Measurements from ENCODE around the gene ZFR. TPM values are rescaled to one million over a fixed set of nuclear protein-coding genes. Genes with fewer than 3 reads are reported as not detected.

ZFR gene
- total and polyA plus RNA-seq, 4 donors, result 17.5 to 44.5 (median 30.8) TPM

DNA sequence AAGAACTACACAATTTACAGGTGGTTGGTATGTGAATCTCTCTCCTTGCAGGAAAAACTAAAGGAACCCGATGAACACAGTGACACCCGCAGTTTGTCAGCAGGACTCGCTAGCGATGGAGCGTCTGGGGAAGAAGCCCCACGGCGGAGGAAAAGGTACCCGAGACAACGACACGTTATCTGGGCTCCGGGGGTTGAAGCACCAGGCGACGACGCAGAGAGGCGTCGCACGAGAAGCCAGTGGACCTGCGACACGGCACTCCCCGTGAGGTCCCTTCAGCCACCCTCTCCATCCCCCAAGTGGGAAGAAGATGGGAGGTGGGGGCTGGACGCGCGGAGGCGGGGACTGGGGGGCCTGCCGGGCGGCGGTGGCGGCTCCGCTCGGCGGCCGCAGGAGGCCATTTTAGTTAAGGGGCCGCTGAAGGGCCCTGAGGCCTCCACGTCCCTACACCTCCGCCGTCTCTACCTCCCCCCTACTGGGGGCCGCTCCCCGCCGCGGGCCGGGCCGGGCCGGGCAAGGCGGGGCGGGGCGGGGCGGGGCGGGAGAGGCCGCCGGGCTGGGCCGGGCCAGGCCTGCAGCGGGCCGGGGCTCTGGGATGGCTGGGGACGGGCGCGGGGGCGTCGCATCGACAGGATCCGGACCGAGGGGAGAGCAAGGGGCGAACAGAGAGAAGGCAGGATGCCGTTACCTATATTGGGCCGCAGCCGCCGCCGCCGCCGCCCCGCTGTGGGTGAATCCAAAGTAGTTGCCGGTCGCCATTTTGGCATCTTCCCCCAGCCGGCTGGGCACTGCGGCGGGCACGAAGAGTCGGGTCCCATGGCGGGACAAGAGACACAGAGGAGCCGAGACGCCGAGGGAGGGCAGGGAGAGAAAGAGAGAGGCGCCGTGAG lies 754 bp downstream of the ZFR start:
- Histone ChIP-seq H3K36me3 (ENCODE audit: control insufficient read depth in 4 of 4, insufficient read depth in 3 of 4, low read depth in 1 of 4, low read length in 3 of 4) (no peaks in the 10 kb centered on the region), H3K4me1 (ENCODE audit: control insufficient read depth in 4 of 4, insufficient read depth in 4 of 4, low read length in 3 of 4) (peaks cover 5 to 20% (median 15%) of the 10 kb centered on the region in 4 donors), H3K27me3 (ENCODE audit: control insufficient read depth in 4 of 4, insufficient read depth in 4 of 4, low read length in 3 of 4) (no peaks in the 10 kb centered on the region), H3K27ac (ENCODE audit: low read depth in 1 of 2, low read length in 2 of 2) (peak overlapping the region; percentile 87 to 94), H3K4me3 (ENCODE audit: low read depth in 1 of 3, low read length in 3 of 3) (peak overlapping the region; percentile 69 to 99 (median 90)), H3K9ac (ENCODE audit: low read depth in 1 of 2, low read length in 2 of 2) (peak overlapping the region; percentile 40 to 79), H3K9me3 (ENCODE audit: control insufficient read depth in 4 of 4, low read length in 3 of 4) (no peaks in the 10 kb centered on the region)
- DNase-seq (ENCODE audit: low spot score), result peak; percentile 49
- TF ChIP-seq YY1 (IDR thresholded peaks at IDR 0.05) (peak; percentile 79), TAF1 (conservative IDR thresholded peaks at IDR 0.05) (no peak), RAD21 (IDR thresholded peaks at IDR 0.05) (no peak), JUND (IDR thresholded peaks at IDR 0.05) (no peak), HNF4A (conservative IDR thresholded peaks at IDR 0.05) (no peak), RXRA (IDR thresholded peaks at IDR 0.05) (no peak)
- TF ChIP-seq, protein P1, sequence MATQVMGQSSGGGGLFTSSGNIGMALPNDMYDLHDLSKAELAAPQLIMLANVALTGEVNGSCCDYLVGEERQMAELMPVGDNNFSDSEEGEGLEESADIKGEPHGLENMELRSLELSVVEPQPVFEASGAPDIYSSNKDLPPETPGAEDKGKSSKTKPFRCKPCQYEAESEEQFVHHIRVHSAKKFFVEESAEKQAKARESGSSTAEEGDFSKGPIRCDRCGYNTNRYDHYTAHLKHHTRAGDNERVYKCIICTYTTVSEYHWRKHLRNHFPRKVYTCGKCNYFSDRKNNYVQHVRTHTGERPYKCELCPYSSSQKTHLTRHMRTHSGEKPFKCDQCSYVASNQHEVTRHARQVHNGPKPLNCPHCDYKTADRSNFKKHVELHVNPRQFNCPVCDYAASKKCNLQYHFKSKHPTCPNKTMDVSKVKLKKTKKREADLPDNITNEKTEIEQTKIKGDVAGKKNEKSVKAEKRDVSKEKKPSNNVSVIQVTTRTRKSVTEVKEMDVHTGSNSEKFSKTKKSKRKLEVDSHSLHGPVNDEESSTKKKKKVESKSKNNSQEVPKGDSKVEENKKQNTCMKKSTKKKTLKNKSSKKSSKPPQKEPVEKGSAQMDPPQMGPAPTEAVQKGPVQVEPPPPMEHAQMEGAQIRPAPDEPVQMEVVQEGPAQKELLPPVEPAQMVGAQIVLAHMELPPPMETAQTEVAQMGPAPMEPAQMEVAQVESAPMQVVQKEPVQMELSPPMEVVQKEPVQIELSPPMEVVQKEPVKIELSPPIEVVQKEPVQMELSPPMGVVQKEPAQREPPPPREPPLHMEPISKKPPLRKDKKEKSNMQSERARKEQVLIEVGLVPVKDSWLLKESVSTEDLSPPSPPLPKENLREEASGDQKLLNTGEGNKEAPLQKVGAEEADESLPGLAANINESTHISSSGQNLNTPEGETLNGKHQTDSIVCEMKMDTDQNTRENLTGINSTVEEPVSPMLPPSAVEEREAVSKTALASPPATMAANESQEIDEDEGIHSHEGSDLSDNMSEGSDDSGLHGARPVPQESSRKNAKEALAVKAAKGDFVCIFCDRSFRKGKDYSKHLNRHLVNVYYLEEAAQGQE (IDR thresholded peaks at IDR 0.05), result no peak
- under 1% methylated on average over 83 of the region's 83 CpGs for WGBS

DNA sequence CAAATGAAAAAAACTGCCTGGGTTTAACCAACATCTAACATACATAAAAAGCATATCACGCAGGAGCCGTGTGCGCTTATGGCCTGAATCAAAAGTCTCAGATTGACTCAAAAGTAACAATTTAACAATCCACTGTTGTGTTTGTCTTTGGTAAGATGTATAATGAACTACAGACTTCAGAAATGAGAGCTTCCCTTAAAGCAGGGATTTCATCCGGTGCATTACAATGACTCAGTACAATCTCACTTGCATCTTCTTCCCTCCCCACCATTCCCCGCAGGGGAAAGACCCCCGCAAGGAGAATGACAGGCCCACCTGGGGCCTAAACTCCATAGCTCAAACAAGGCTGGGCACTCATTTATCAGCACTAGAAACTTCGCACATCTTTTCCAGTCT lies 1.4 kb downstream of the ZFR start:
- 37% methylated on average over 7 of the region's 7 CpGs for WGBS
- H3K27ac ChIP-seq (ENCODE audit: low read depth in 1 of 2, low read length in 2 of 2), result peak overlapping the region; percentile 54 to 62
- H3K36me3 ChIP-seq (ENCODE audit: control insufficient read depth in 4 of 4, insufficient read depth in 3 of 4, low read depth in 1 of 4, low read length in 3 of 4), result no peaks in the 10 kb centered on the region
- no peak for DNase-seq (ENCODE audit: low spot score)
- peak overlapping the region; percentile 35 to 79 for H3K9ac ChIP-seq (ENCODE audit: low read depth in 1 of 2, low read length in 2 of 2)
- no peaks in the 10 kb centered on the region for H3K27me3 ChIP-seq (ENCODE audit: control insufficient read depth in 4 of 4, insufficient read depth in 4 of 4, low read length in 3 of 4)
- H3K4me1 ChIP-seq (ENCODE audit: control insufficient read depth in 4 of 4, insufficient read depth in 4 of 4, low read length in 3 of 4), result peaks cover 5 to 20% (median 15%) of the 10 kb centered on the region in 4 donors
- peak overlapping the region; percentile 45 to 99 (median 90) for H3K4me3 ChIP-seq (ENCODE audit: low read depth in 1 of 3, low read length in 3 of 3)
- TF ChIP-seq GABPA (IDR thresholded peaks at IDR 0.05 in 1 of 2, conservative IDR thresholded peaks at IDR 0.05 in 1 of 2), result no peak
- no peak for TF ChIP-seq HNF4A (conservative IDR thresholded peaks at IDR 0.05)
- H3K9me3 ChIP-seq (ENCODE audit: control insufficient read depth in 4 of 4, low read length in 3 of 4), result no peaks in the 10 kb centered on the region

GRCh38 chr5:32439086-32439642 lies 5.4 kb downstream of the ZFR start:
- Histone ChIP-seq H3K4me3 (ENCODE audit: low read depth in 1 of 3, low read length in 3 of 3) (no peak overlapping the region), H3K36me3 (ENCODE audit: control insufficient read depth in 4 of 4, insufficient read depth in 3 of 4, low read depth in 1 of 4, low read length in 3 of 4) (no peaks in the 10 kb centered on the region), H3K9ac (ENCODE audit: low read depth in 1 of 2, low read length in 2 of 2) (no peak overlapping the region), H3K4me1 (ENCODE audit: control insufficient read depth in 4 of 4, insufficient read depth in 4 of 4, low read length in 3 of 4) (peaks cover 5 to 19% (median 15%) of the 10 kb centered on the region in 4 donors), H3K9me3 (ENCODE audit: control insufficient read depth in 4 of 4, low read length in 3 of 4) (no peaks in the 10 kb centered on the region), H3K27ac (ENCODE audit: low read depth in 1 of 2, low read length in 2 of 2) (no peak overlapping the region), H3K27me3 (ENCODE audit: control insufficient read depth in 4 of 4, insufficient read depth in 4 of 4, low read length in 3 of 4) (no peaks in the 10 kb centered on the region)
- WGBS, result 77% methylated on average over 3 of the region's 3 CpGs
- no peak for DNase-seq (ENCODE audit: low spot score)
- no peak for TF ChIP-seq GABPA (IDR thresholded peaks at IDR 0.05 in 1 of 2, conservative IDR thresholded peaks at IDR 0.05 in 1 of 2)
- no peak for TF ChIP-seq FOXA1 (IDR thresholded peaks at IDR 0.05)
- TF ChIP-seq, protein P1 (IDR thresholded peaks at IDR 0.05), result no peak
- no peak for TF ChIP-seq HNF4G (IDR thresholded peaks at IDR 0.05)
- TF ChIP-seq CTCF (IDR thresholded peaks at IDR 0.05; ENCODE audit: low read depth, low read length, missing input control), result no peak
- TF ChIP-seq NR2F2 (IDR thresholded peaks at IDR 0.05), result no peak
- TF ChIP-seq HNF4A (conservative IDR thresholded peaks at IDR 0.05), result no peak
- no peak for TF ChIP-seq RXRA (IDR thresholded peaks at IDR 0.05)
- TF ChIP-seq, protein P2, sequence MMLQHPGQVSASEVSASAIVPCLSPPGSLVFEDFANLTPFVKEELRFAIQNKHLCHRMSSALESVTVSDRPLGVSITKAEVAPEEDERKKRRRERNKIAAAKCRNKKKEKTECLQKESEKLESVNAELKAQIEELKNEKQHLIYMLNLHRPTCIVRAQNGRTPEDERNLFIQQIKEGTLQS (IDR thresholded peaks at IDR 0.05), result no peak
- no peak for TF ChIP-seq FOXA2 (IDR thresholded peaks at IDR 0.05)
- TF ChIP-seq EGR1 (IDR thresholded peaks at IDR 0.05; ENCODE audit: low read depth in 2 of 2), result no peak
- no peak for TF ChIP-seq MAX (IDR thresholded peaks at IDR 0.05)
- no peak for TF ChIP-seq TAF1 (conservative IDR thresholded peaks at IDR 0.05)
